B cell (primary cell): Measurements from ENCODE around the gene TMPRSS9.

Source experiments
- CTCF ChIP-seq: fragments of 200-600 bp; IDR thresholded peaks from one replicate; pipeline ENCODE4 v1.8.0; 2022; ENCODE audit warnings: antibody characterized with exemption, mild to moderate bottlenecking
- EZH2 ChIP-seq: IDR thresholded peaks from 2 replicates; pipeline ENCODE4 v1.6.1; 2012; ENCODE audit warnings: borderline replicate concordance, low read depth, mild to moderate bottlenecking, moderate library complexity, low read length; ENCODE audit not compliant: insufficient read depth, poor library complexity, severe bottlenecking

GRCh38 chr19:2415973-2416319 lies 55.9 kb downstream of the TMPRSS9 start:
- TF ChIP-seq CTCF = no peak
- no peak for TF ChIP-seq EZH2
